GM12878 (cell line): ENCODE data around the gene LYZL1. TPM values are rescaled to one million over a fixed set of nuclear protein-coding genes. Genes with fewer than 3 reads are reported as not detected.

Experiments used
- ATAC-seq: fragments of 200-7000 bp; cut with Tn5 transposase; 3 replicates; pipeline ENCODE4 v1.9.1; 2020; ENCODE audit warnings: mild to moderate bottlenecking, moderate library complexity
- BruUV-seq: library from RNA; stranded (reverse); fragments of 400-500 nt; replicated peaks from 2 replicates; lab custom pipeline; 2021; lab: Mats Ljungman, UMichigan
- CTCF ChIA-PET: fragments of 300-600 bp; sonication (Branson Sonifier 250); formaldehyde crosslinking; extraction: SDS; loops from one replicate; lab custom pipeline; 2021; ENCODE audit warnings: inconsistent platforms; lab: Yijun Ruan, JAX
- POLR2A ChIA-PET: fragments of 350-600 bp; formaldehyde crosslinking; extraction: SDS; loops from one replicate; lab custom pipeline; 2021; ENCODE audit warnings: inconsistent platforms; lab: Charles Lee
- RAD21 ChIA-PET: fragments of 300-600 bp; sonication (Branson Sonifier 250); formaldehyde crosslinking; loops from one replicate; lab custom pipeline; 2023; ENCODE audit warnings: antibody characterized with exemption; ENCODE audit not compliant: unreplicated experiment; lab: Charles Lee
- SMC1A ChIA-PET: fragments of 300-600 bp; sonication (Branson Sonifier 250); formaldehyde crosslinking; loops from one replicate; lab custom pipeline; 2023; ENCODE audit not compliant: unreplicated experiment, uncharacterized antibody; lab: Charles Lee
- DNase-seq: peaks from one replicate; pipeline ENCODE4 v3.0.0-alpha.2; 2011; ENCODE audit warnings: low read depth, low spot score
- FAIRE-seq: peaks from 3 replicates; lab custom pipeline; 2011; peaks lifted over from hg19 to GRCh38; lab: Jason Lieb, UNC
- H2AFZ ChIP-seq: 2 replicates; pipeline ENCODE4 v1.6.0; 2011; ENCODE audit warnings: low read depth, low read length, control low read depth; ENCODE audit not compliant: control insufficient read depth
- H3K27ac ChIP-seq: 2 replicates; pipeline ENCODE4 v1.5.1; 2011; ENCODE audit warnings: control low read depth; ENCODE audit not compliant: control insufficient read depth, insufficient read depth
- H3K27me3 ChIP-seq, 2 experiments: replicated peaks in 1 of 2; 2 replicates each; pipeline versions ENCODE4 v1.6.0 to v1.6.1; 2011; ENCODE audit warnings: low read length in 1 of 2; ENCODE audit not compliant: control insufficient read depth in 2 of 2, insufficient read depth in 2 of 2
- H3K36me3 ChIP-seq, 2 experiments: 2 replicates each; pipeline ENCODE4 v1.5.1; 2011; ENCODE audit warnings: low read length in 1 of 2; ENCODE audit not compliant: control insufficient read depth in 2 of 2, insufficient read depth in 2 of 2
- H3K4me1 ChIP-seq: 2 replicates; pipeline ENCODE4 v1.6.1; 2011; ENCODE audit warnings: mild to moderate bottlenecking, low read length, moderate library complexity, mixed read lengths; ENCODE audit not compliant: control insufficient read depth, insufficient read depth
- H3K4me2 ChIP-seq: 2 replicates; pipeline ENCODE4 v1.6.0; 2011; ENCODE audit warnings: control low read depth; ENCODE audit not compliant: control insufficient read depth, insufficient read depth
- H3K4me3 ChIP-seq: fragments of 200-600 bp; sonication (generic); 2 replicates; pipeline ENCODE4 v1.5.1; 2016
- H3K79me2 ChIP-seq: 2 replicates; pipeline ENCODE4 v1.6.0; 2011; ENCODE audit warnings: low read length; ENCODE audit not compliant: control insufficient read depth, insufficient read depth
- H3K9ac ChIP-seq: 2 replicates; pipeline ENCODE4 v1.8.0; 2011; ENCODE audit warnings: low read length, control low read depth, mixed read lengths; ENCODE audit not compliant: control insufficient read depth, insufficient read depth
- H3K9me3 ChIP-seq: replicated peaks from 3 replicates; pipeline ENCODE4 v1.5.1; 2011; ENCODE audit warnings: mild to moderate bottlenecking, low read length; ENCODE audit not compliant: control insufficient read depth, insufficient read depth
- H4K20me1 ChIP-seq: 2 replicates; pipeline ENCODE4 v1.6.0; 2011; ENCODE audit not compliant: control insufficient read depth, insufficient read depth
- BACH1 ChIP-seq: fragments of 450-650 bp; IDR thresholded peaks from 2 replicates; pipeline ENCODE4 v1.6.1; 2017; ENCODE audit warnings: mild to moderate bottlenecking, borderline replicate concordance
- BCL3 ChIP-seq: IDR thresholded peaks from 2 replicates; pipeline ENCODE4 v1.6.1; 2011; ENCODE audit warnings: borderline replicate concordance, low read depth, mild to moderate bottlenecking, moderate library complexity, low read length; ENCODE audit not compliant: insufficient read depth, poor library complexity, severe bottlenecking
- BCLAF1 ChIP-seq: fragments of 450-650 bp; IDR thresholded peaks from 2 replicates; pipeline ENCODE4 v1.6.1; 2017; ENCODE audit warnings: antibody characterized with exemption, mild to moderate bottlenecking, moderate library complexity
- CTCF ChIP-seq, 3 experiments: IDR thresholded peaks in 2 of 3; conservative IDR thresholded peaks in 1 of 3; 2 replicates each; pipeline ENCODE4 v1.5.1; 2011; ENCODE audit warnings: low read depth in 3 of 3, low read length in 3 of 3, mild to moderate bottlenecking in 3 of 3, control low read depth in 2 of 3, moderate library complexity in 2 of 3, inconsistent platforms in 1 of 3, mixed read lengths in 1 of 3; ENCODE audit not compliant: control insufficient read depth in 2 of 3, insufficient read depth in 1 of 3; ENCODE audit errors: extremely low read depth in 1 of 3
- IKZF2 ChIP-seq, 2 experiments: fragments of 450-650 bp; IDR thresholded peaks; 2 replicates each; pipeline ENCODE4 v1.6.1; 2017; ENCODE audit warnings: mild to moderate bottlenecking in 2 of 2, moderate library complexity in 2 of 2
- JUND ChIP-seq: IDR thresholded peaks from 2 replicates; pipeline ENCODE4 v1.6.1; 2012; ENCODE audit warnings: low read depth, mild to moderate bottlenecking, low read length, improper control_type of control experiment, moderate library complexity
- MXI1 ChIP-seq: fragments of 150-350 bp; IDR thresholded peaks from 2 replicates; pipeline ENCODE4 v1.6.1; 2011; ENCODE audit warnings: low read depth, mild to moderate bottlenecking, inconsistent platforms, low read length, improper control_type of control experiment
- NKRF ChIP-seq: fragments of 450-650 bp; conservative IDR thresholded peaks from 2 replicates; pipeline ENCODE4 v1.6.1; 2017; ENCODE audit warnings: mild to moderate bottlenecking, moderate library complexity
- RAD51 ChIP-seq: fragments of 450-650 bp; IDR thresholded peaks from 2 replicates; pipeline ENCODE4 v1.6.1; 2016; ENCODE audit warnings: moderate library complexity, mild to moderate bottlenecking, inconsistent platforms
- TCF3 ChIP-seq: IDR thresholded peaks from 2 replicates; pipeline ENCODE4 v1.6.1; 2012; ENCODE audit warnings: low read depth, mild to moderate bottlenecking, low read length, borderline replicate concordance; ENCODE audit not compliant: insufficient read depth
- TCF7 ChIP-seq: IDR thresholded peaks from 2 replicates; pipeline ENCODE4 v1.6.1; 2014; ENCODE audit warnings: antibody characterized with exemption, borderline replicate concordance
- YY1 ChIP-seq: IDR thresholded peaks from 2 replicates; pipeline ENCODE4 v1.6.1; 2011; ENCODE audit warnings: low read depth, mild to moderate bottlenecking, low read length
- WGBS: methylation state at CpG from one replicate; pipeline ENCODE4 v1.1.6; 2016; ENCODE audit warnings: low lambda C conversion rate; ENCODE audit not compliant: insufficient replicate concordance, insufficient coverage; ENCODE audit errors: missing lambda C conversion rate; 5-methylcytosine and 5-hydroxymethylcytosine counted together
- in situ Hi-C: fragments of 300-500 bp; cut with MboI; formaldehyde crosslinking; loops from 9 replicates; pipeline ENCODE4 v1.14.3; 2018; ENCODE audit warnings: mixed read lengths
- intact Hi-C: fragments of 100-400 bp; cut with micrococcal nuclease; formaldehyde crosslinking; loops from one replicate; pipeline ENCODE4 v1.14.2; 2022; ENCODE audit not compliant: unreplicated experiment
- polyA plus RNA-seq, 11 experiments: library from polyadenylated mRNA; depleted of rRNA in 4 of 11; unstranded in 6 of 11; stranded (reverse) in 5 of 11; fragments of >200 nt; fragmentation: Nextera tagmentation in 4 of 11; fragmentation: Illumina TruSeq in 1 of 11; extraction: Ambion mirVana in 4 of 11; extraction: Trizol in 1 of 11; gene quantifications; 1 replicate in 1 of 11; 2 replicates in 10 of 11; pipeline versions ENCODE4 v1.2.1 to v1.2.3, GENCODE V29; 2011 to 2016; ENCODE audit warnings: inconsistent platforms in 2 of 11, missing spikeins in 2 of 11, low read depth in 1 of 11
- total RNA-seq, 4 experiments: library from RNA; depleted of rRNA in 3 of 4; stranded (reverse); fragments of >200 nt in 3 of 4; fragmentation: Illumina TruSeq in 1 of 4; extraction: Trizol in 1 of 4; gene quantifications; 2 replicates each; pipeline versions ENCODE4 v1.2.1 to v1.2.3, GENCODE V29; 2013 to 2021

LYZL1 gene
- total and polyA plus RNA-seq, 10 of the 15 experiments (the other 5 are each of a cell fraction or from before 2014, with no cell fraction given): not detected

GRCh38 chr10:29345910-29346209 is 57.0 kb downstream of the LYZL1 start:
- DNase-seq: no peak
- TF ChIP-seq YY1 (no peak), BCLAF1 (no peak), TCF3 (no peak), RAD51 (no peak), IKZF2 (IDR thresholded peaks at IDR 0.05) (no peak), NKRF (no peak), BCL3 (no peak), TCF7 (no peak), BACH1 (no peak), CTCF (IDR thresholded peaks at IDR 0.05 in 2 of 3, conservative IDR thresholded peaks at IDR 0.05 in 1 of 3; ENCODE audit: control insufficient read depth in 2 of 3, extremely low read depth in 1 of 3, insufficient read depth in 1 of 3, low read depth in 3 of 3, low read length in 3 of 3) (no peak), JUND (no peak), MXI1 (no peak)

More at GRCh38 chr10:29345910-29346209, 57.0 kb downstream of the LYZL1 start:
- intact Hi-C loops: no loop called here
- SMC1A ChIA-PET: no interaction called here
- H3K79me2 ChIP-seq: no peaks in the 10 kb centered on the region
- CTCF ChIA-PET: interaction anchor here (0.9 kb wide), 1 partner anchor 103 kb away, joined by 3 read pairs; no protein-coding TSS in a partner anchor
- POLR2A ChIA-PET: interaction anchor here (0.5 kb wide), 1 partner anchor 798 kb away, joined by 3 read pairs; no protein-coding TSS in a partner anchor
- H3K27ac ChIP-seq: no peak overlapping the region
- no peaks in the 10 kb centered on the region for H4K20me1 ChIP-seq
- H3K27me3 ChIP-seq: no peaks in the 10 kb centered on the region
- RAD21 ChIA-PET: no interaction called here
- no peak overlapping the region for H2AFZ ChIP-seq
- H3K36me3 ChIP-seq: no peaks in the 10 kb centered on the region
- in situ Hi-C loops: no loop called here
- no TSS peak for BruUV-seq
- 35% methylated on average over 3 of the region's 3 CpGs for WGBS
- H3K4me1 ChIP-seq: no peaks in the 10 kb centered on the region
- FAIRE-seq (no peak), ATAC-seq (no peak)
- no peaks in the 10 kb centered on the region for H3K9me3 ChIP-seq
- no peak overlapping the region for H3K9ac ChIP-seq
- H3K4me3 ChIP-seq: no peak overlapping the region
- H3K4me2 ChIP-seq: no peak overlapping the region
